Heart left ventricle (tissue), 16 donors: ENCODE data around the gene GNGT2. TPM values are rescaled to one million over a fixed set of nuclear protein-coding genes. Genes with fewer than 3 reads are reported as not detected.

Experiments
- ATAC-seq, 4 donors: fragments of 200-7000 bp; cut with Tn5 transposase; one replicate each; pipeline ENCODE4 v1.9.1; 2020 to 2022; ENCODE audit warnings: moderate library complexity in 4 of 4, mild to moderate bottlenecking in 3 of 4, moderate number of reproducible peaks in 1 of 4
- DNase-seq, 5 donors: peaks; one replicate each; pipeline ENCODE4 v3.0.0-alpha.2; 2020
- H3K27ac ChIP-seq, 12 donors: fragments of 200-600 bp; sonication (generic) in 4 of 12; one replicate each; pipeline versions ENCODE4 v1.5.0 to v1.8.0; 2016 to 2022; ENCODE audit warnings: mild to moderate bottlenecking in 2 of 12
- H3K27me3 ChIP-seq, 9 donors: fragments of 200-600 bp; sonication (generic) in 2 of 9; one replicate each; pipeline versions ENCODE4 v1.5.1 to v1.8.0; 2016 to 2022; ENCODE audit warnings: mild to moderate bottlenecking in 3 of 9
- H3K36me3 ChIP-seq, 9 donors: fragments of 200-600 bp; sonication (generic) in 2 of 9; one replicate each; pipeline versions ENCODE4 v1.5.0 to v1.8.0; 2018 to 2022; ENCODE audit warnings: mild to moderate bottlenecking in 2 of 9
- H3K4me1 ChIP-seq, 12 donors: fragments of 200-600 bp; sonication (generic) in 4 of 12; one replicate each; pipeline versions ENCODE4 v1.5.0 to v1.8.0; 2016 to 2022; ENCODE audit warnings: mild to moderate bottlenecking in 3 of 12
- H3K4me3 ChIP-seq, 12 donors: fragments of 200-600 bp; sonication (generic) in 4 of 12; one replicate each; pipeline versions ENCODE4 v1.5.0 to v1.8.0; 2017 to 2022; ENCODE audit warnings: mild to moderate bottlenecking in 9 of 12, moderate library complexity in 4 of 12
- H3K9me3 ChIP-seq, 12 donors: fragments of 200-600 bp; sonication (generic) in 4 of 12; one replicate each; pipeline versions ENCODE4 v1.5.0 to v1.8.0; 2016 to 2022; ENCODE audit warnings: mild to moderate bottlenecking in 1 of 12
- POLR2A ChIP-seq, 2 donors: fragments of 450-650 bp; IDR thresholded peaks; one replicate each; pipeline ENCODE4 v1.6.1; 2017; ENCODE audit warnings: antibody characterized with exemption in 2 of 2, mild to moderate bottlenecking in 2 of 2, moderate library complexity in 2 of 2
- WGBS, 4 donors: extraction: QIAGEN DNeasy Blood & Tissue Kit in 2 of 4; methylation state at CpG; one replicate each; pipeline versions ENCODE4 v1.1.5 to v1.1.7; 2013 to 2018; 5-methylcytosine and 5-hydroxymethylcytosine counted together
- intact Hi-C, 10 donors: fragments of 100-400 bp; cut with DNase I; formaldehyde crosslinking; loops; one replicate each; pipeline versions ENCODE4 v1.11.1 to v1.14.2; 2022
- polyA plus RNA-seq, 2 donors: library from polyadenylated mRNA; stranded (reverse); fragments of 200-250 nt; gene quantifications; one replicate each; pipeline ENCODE4 v1.2.3, GENCODE V29; 2013
- total RNA-seq, 9 donors: library from RNA; depleted of rRNA in 2 of 9; stranded (reverse); fragments of >200 nt in 2 of 9; fragmentation: NEBNext Ultra II Directional in 3 of 9; extraction: Animal tissue kit (Norgen Biotek cat#: 25700) in 3 of 9; gene quantifications; one replicate each; pipeline versions ENCODE4 v1.1.0 to v1.2.4, GENCODE V29; 2016 to 2023
- TF ChIP-seq, protein P1 (sequence below), 12 donors: fragments of 200-600 bp; sonication (generic) in 4 of 12; IDR thresholded peaks; one replicate each; pipeline versions ENCODE4 v1.5.0 to v1.8.0; 2018 to 2022; ENCODE audit warnings: antibody characterized with exemption in 12 of 12, mild to moderate bottlenecking in 5 of 12
- donor health status: ischemic (EF 13 %, LVEDD 7.1; RV severe dilation, severe dysfunction).
- donor health status: healthy with polysubstance abuse.
- donor health status: DM: no; HTN: yes; CAD: no.
- donor health status: DM: no; HTN: no; CAD: no.
- donor health status: ischemic (EF 25% LVEDD 6.9; RV normal size, moderate dysfunction).
- donor health status: ischemic (EF 25% LVEDD 5.7; RV mildly dilated, moderate dysfunction).
- donor health status: healthy.
- donor health status: DM: yes; HTN: yes; CAD: no.
- donor health status: ischemic (EF 35%, LVEDD 5.7; RV mildly dilated, moderate dysfunction).
- donor health status: nonischemic (EF 11% LVEDD 7.7; RV severe dilation, severe dysfunction).
- donor health status: DM: yes; HTN: yes; CAD: no.
- donor health status: PGD.
- donor health status: ischemic (EF 29% LVEDD 5.4; RV normal size, mild dysfunction).
- donor health status: nonischemic (EF 23%, LVEDD 6.1; RV moderate dilation, normal function).

The GNGT2 gene
- total and polyA plus RNA-seq, 11 donors, result 0.76 to 4.9 (median 1.5) TPM

DNA sequence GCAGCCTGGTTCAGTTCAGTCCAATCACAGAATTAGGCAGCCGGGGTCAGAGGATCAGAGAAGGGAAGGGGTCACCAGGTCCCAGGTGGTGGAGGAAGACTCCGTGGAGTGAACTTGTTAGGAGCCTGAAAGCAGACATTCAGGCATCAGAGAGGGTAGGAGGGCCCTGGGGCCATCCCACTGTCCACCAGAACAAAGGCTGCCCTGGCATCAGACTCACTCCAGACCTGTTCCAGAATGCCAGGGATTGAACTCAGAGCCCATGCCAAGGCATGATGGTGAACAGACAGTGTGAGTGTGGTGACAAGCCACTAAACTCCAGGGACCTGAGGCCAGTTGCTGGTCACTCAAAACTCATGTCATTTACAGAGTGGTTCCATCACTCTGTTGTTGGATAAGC, 40.2 kb downstream of the GNGT2 start:
- intact Hi-C loops, result loop anchor here in 1 of 10 donors (10.0 kb wide), 1 partner anchor 55 kb away; no protein-coding TSS in a partner anchor

DNA sequence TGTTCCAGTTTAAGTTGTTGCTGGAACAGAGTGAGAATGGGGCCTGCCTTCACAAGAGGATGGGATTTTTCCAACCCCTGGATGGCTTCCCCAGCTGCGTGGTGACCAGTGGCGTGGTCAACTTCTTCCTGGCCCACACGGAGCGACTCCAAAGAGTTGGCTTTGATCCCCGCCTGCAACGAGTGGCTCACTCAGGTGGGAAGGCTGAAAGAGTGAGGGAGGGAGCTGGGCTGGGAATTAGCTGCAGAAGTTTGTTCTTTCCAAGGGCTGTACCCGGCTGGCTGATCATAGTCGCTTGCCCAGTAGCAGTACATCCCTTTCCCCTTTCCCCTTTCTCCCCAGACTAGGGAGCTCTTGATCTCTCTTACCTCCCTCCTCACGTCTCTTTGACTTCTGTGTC, 41.7 kb downstream of the GNGT2 start:
- DNase-seq (no peak), ATAC-seq (no peak)
- H3K4me1 ChIP-seq, result no peaks in the 10 kb centered on the region
- intact Hi-C loops, result no loop called here
- no peak overlapping the region for H3K27ac ChIP-seq
- peaks cover 0 to 1% (median 0%) of the 10 kb centered on the region in 12 donors for H3K9me3 ChIP-seq
- H3K27me3 ChIP-seq, result peaks cover 3 to 59% (median 14%) of the 10 kb centered on the region in 9 donors
- H3K36me3 ChIP-seq, result no peaks in the 10 kb centered on the region
- H3K4me3 ChIP-seq, result no peak overlapping the region
- WGBS, 4 donors, result 55 to 70% (median 63%) methylated on average over 9 of the region's 9 CpGs
- TF ChIP-seq POLR2A (IDR thresholded peaks at IDR 0.05), result no peak
- TF ChIP-seq, protein P1, sequence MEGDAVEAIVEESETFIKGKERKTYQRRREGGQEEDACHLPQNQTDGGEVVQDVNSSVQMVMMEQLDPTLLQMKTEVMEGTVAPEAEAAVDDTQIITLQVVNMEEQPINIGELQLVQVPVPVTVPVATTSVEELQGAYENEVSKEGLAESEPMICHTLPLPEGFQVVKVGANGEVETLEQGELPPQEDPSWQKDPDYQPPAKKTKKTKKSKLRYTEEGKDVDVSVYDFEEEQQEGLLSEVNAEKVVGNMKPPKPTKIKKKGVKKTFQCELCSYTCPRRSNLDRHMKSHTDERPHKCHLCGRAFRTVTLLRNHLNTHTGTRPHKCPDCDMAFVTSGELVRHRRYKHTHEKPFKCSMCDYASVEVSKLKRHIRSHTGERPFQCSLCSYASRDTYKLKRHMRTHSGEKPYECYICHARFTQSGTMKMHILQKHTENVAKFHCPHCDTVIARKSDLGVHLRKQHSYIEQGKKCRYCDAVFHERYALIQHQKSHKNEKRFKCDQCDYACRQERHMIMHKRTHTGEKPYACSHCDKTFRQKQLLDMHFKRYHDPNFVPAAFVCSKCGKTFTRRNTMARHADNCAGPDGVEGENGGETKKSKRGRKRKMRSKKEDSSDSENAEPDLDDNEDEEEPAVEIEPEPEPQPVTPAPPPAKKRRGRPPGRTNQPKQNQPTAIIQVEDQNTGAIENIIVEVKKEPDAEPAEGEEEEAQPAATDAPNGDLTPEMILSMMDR (IDR thresholded peaks at IDR 0.05), result no peak

More for the DNA sequence above, 40.2 kb downstream of the GNGT2 start:
- Histone ChIP-seq H3K4me3 (no peak overlapping the region), H3K9me3 (peaks cover 0 to 15% (median 9%) of the 10 kb centered on the region in 12 donors), H3K27ac (no peak overlapping the region), H3K36me3 (no peaks in the 10 kb centered on the region), H3K27me3 (peaks cover 3 to 54% (median 14%) of the 10 kb centered on the region in 9 donors), H3K4me1 (no peaks in the 10 kb centered on the region)
- no peak for DNase-seq
- no peak for ATAC-seq
- whole genome bisulfite sequencing, 4 donors, result 73 to 94% (median 79%) methylated on average over 2 of the region's 2 CpGs
- TF ChIP-seq POLR2A (IDR thresholded peaks at IDR 0.05), result no peak
- TF ChIP-seq, protein P1 (IDR thresholded peaks at IDR 0.05), result no peak

DNA sequence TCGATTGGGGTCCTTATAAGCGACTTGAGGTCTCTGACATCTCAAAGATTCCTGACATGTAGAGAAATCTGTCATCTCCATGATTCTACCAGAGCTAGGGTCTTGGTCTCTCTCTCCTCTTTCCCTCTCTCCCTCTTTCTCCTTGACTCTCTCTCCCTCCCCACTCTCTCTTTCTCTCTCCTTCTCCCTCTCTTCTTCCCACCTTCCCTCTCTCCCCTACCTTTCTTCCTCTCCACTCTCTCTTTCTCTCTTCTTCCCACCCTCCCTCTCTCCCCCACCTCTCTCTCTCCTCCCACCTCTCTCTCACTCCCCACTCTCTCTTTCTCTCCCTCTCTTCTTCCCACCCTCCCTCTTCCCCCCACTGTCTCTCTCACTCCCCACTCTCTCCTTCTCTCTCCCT, 45.2 kb downstream of the GNGT2 start:
- H3K9me3 ChIP-seq, result no peaks in the 10 kb centered on the region
- H3K4me3 ChIP-seq, result no peak overlapping the region
- no peak overlapping the region for H3K27ac ChIP-seq
- DNase-seq (no peak), ATAC-seq (no peak)
- intact Hi-C loops, result no loop called here
- H3K27me3 ChIP-seq, result peaks cover 3 to 59% (median 14%) of the 10 kb centered on the region in 9 donors
- WGBS, 4 donors, result 83 to 90% (median 89%) methylated on average over 2 of the region's 2 CpGs
- no peak for TF ChIP-seq POLR2A (IDR thresholded peaks at IDR 0.05)
- TF ChIP-seq, protein P1 (IDR thresholded peaks at IDR 0.05), result no peak
- H3K36me3 ChIP-seq, result no peaks in the 10 kb centered on the region
- no peaks in the 10 kb centered on the region for H3K4me1 ChIP-seq

DNA sequence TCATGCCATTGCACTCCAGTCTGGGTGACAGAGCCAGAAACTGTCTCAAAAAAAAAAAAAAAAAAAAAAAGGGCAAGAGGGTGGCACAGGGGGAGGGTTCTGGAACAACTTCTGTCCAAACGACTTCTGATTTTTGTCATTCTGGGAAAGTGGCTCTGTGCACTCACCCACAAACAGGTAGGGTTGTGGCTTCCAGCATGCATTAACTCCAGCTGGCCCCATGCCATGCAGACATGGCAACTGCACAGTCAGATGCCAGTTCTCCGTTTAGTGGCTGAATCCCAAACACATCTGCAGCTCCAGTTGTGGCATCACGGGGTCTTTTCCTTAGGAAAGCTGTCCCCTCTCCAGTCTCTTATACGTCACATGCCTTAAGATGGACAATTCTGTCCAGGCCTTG, 47.5 kb downstream of the GNGT2 start:
- intact Hi-C loops, result no loop called here
- Histone ChIP-seq H3K36me3 (no peaks in the 10 kb centered on the region), H3K27ac (no peak overlapping the region), H3K27me3 (peaks cover 0 to 56% (median 6%) of the 10 kb centered on the region in 9 donors), H3K4me3 (no peak overlapping the region), H3K4me1 (no peaks in the 10 kb centered on the region), H3K9me3 (no peaks in the 10 kb centered on the region)
- 65 to 76% (median 69%) methylated on average over 4 of the region's 4 CpGs for WGBS, 4 donors
- TF ChIP-seq, protein P1 (IDR thresholded peaks at IDR 0.05), result no peak
- no peak for TF ChIP-seq POLR2A (IDR thresholded peaks at IDR 0.05)
- DNase-seq, result no peak
- no peak for ATAC-seq
